Suppressor macrophage treated with lipopolysaccharide for 1 hour (primary cell): ENCODE measurements around the gene TOMM6.
"Not testable (repeated sequence)": the region's sequence is repeated elsewhere in the genome, so short reads cannot be mapped to it uniquely, and the experiment has no call there.

Experiments used
- DNase-seq, 3 donors: peaks; one replicate each; pipeline ENCODE4 v3.0.0-alpha.2; 2020 to 2022

TOMM6 gene

DNA sequence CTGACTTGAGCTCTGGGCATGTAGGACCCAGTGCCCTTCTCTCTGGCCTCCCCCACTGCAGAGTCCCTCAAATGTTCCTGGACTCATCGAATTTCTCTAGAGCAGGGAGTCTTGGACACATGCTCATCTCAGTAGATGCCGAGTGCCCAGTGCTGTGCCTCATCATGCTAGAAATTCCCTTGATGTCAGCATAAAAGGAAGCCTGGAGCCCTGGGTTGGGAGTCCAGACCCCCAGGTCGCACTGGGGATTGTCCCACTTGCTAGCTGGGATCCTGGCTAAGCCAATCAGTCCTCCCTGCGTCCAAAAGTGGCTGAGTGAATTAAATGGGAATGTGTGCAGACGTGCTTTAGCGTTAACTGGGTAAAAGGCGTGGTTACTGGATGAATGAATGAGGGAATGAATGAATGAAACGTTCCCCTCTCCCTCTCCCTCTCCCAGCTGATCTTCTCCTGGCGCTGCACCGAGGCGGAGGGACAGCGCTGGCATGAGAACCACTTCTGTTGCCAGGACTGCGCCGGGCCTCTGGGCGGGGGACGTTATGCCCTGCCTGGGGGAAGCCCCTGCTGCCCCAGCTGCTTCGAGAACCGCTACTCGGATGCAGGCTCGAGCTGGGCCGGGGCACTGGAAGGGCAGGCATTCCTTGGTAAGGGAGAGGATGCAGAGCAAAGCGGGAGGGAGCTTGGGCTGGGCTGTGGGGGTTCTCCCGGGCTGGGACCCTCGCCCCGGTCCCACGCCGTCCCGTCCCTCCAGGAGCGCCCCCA lies 1.6 kb upstream of the TOMM6 start:
- no peak for DNase-seq

DNA sequence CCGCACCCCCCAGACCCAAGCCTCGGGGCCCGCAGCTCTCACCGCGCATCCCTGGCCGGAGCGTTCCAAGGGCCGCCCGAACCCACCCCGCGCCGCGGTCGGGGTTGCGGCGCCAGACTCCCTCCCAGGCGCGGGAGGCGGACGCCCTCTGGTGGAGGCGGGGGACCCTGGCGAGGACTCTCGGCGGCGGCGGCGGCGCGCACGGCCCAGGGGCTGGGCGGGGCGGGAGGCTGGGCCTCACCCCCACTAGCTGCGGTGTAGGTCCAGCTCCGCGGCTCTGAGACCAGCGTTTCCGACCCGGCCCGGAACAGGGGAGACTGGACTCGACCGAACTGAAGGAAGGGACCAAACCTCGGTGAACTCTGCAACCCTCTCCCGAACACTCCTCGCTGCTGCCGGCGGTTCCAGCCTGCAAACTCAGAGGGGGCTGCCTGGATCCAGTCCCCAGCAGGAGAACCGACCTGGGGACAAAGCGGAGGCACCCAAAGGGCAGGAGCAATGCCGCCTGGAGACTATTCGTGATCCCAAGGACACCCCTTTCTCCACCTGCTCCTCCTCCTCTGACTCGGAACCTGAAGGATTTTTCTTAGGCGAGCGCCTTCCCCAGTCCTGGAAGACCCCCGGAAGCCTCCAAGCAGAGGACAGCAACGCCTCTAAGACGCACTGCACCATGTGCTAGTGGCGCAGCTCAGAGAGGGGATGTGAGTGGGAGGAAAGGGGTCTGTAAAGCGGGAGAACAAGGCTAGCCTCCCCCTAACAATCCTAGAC lies 859 bp upstream of the TOMM6 start:
- peak; percentile 85 to 97 (median 93) for DNase-seq

DNA sequence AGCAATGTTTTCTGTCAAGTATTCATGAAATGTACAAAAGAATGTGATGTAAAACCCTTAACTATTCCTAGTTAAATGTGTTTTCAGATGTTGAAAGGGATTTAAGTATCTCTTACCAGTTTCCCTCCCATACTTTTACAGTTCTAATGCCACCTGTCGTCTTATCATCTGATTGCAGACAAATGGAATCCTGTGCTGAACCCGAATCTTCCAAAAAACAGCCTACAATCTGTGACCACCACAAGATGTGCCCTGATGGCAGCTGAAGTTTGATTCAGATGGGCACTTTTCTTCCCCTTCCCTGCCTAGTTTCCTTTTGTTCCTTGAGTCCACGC lies 1.9 kb downstream of the TOMM6 start:
- DNase-seq, result no peak

DNA sequence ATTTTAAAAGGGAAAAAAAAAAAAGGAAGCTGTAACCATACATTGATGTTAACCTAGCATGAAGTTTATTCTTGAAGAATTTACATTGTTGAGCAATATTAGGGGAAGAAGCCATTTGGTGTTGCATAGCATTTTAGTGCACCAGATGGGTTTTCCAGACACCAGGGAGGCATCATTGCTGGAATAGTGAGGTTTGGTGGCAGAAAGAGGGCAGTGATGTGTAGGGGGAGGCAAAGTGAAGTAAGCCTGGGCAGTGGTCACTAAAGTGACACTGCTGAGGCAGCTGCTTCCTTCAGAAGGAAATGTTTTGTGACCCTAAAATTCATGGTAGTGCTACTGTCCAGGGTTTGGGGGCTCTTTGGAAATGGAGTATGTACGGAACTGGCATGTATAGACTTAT lies 2.6 kb downstream of the TOMM6 start:
- peak; percentile 68 to 87 (median 73) for DNase-seq

DNA sequence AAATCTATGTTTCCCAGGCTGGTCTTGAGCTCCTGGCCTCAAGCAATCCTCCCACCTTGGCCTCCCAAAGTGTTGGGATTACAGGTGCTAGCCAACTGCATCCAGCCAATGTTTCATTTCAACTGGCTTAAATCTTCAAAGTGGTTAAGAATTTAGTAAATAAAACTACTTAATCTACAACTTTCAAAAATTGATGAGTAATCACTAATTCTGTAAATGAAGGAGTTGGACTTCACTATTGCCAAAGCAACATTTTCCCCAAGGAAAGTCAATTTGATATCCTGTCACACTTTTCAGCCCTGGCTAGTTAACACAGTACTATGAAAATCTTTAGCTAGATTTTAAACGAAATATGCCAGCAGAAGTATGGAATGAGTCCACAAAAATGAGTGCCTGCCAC lies 3.8 kb downstream of the TOMM6 start:
- DNase-seq, result no peak

DNA sequence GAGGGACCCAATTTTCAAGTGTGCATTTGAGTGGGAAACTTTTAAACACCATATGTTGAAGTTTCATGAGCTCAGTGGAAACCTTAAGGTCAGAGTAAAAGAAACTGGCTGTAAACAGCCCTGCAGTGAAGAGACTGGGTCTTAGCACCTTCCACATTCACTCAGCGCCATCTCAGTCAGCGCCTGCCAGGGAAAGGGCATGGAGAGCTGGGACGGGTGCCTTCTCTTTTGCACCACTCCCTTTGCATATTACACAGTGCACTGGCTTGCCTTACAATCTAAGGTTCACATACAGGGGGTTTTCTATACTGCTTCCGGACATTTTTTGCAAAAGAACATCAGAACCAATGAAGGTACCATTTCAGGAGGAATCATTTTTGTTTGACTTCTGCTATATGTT lies 4.5 kb downstream of the TOMM6 start:
- DNase-seq, result no peak

DNA sequence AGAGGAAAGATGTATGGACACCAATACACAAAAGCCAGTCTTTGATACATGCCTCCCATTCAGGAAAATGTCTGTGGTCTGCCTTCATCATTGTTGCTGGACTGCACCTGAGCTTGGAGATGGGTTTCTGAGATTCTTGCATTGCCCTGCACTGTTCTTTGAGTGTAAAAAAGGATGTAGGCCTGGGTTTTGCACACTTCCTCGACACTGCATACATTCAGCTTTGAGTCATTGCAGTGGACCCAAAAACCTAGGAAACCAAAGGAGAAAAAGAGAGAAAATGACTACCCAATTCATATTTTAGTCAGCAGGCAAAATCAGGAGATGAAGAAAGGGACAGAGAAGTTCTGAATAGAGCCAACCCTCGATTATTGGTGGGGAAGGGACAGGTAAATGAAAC lies 9.0 kb downstream of the TOMM6 start:
- no peak for DNase-seq

DNA sequence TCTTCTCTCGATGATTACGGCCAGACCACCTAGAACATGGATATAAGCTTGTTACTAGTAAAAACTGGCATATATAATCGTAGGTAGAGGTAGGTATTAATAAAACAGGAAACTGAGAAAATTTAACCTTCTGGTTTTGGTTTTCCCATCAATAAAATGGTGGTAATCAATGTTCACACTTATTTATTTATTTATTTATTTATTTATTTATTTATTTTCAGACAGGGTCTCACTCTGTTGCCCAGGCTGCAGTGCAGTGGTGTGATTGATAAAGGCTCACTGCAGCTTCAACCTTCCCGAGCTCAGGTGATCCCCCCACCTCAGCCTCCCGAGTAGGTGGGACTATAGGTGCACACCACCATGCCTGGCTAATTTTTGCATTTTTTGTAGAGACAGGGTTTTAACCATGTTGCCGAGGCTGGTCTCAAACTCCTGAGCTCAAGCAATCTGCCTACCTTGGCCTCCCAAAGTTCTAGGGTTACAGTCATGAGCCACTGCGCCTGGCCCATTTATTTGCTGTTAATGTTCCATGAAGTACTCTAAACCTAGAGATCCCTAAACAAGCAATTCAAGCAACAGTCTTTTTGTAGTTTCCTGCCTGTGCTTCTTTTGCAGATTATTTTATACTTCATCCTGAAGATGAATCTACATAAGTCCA lies 11.5 kb downstream of the TOMM6 start:
- DNase-seq, result no peak

DNA sequence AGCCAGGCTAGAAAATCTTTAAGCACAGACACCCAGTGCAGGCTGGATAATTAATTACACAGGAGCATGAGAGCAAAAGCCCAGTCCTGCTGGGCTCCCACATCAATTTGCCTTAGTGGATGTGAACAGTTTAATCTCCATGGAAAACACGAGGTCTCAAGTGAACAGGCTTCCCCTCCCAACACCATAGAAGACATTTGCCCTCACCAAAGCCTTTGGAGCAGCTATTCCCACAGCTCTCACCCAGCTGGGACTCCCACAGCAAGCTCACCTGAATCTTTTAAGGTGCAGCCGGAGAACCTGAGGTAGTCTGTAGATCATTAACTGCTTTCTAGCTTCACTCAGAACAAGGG lies 12.0 kb downstream of the TOMM6 start:
- DNase-seq, result no peak

DNA sequence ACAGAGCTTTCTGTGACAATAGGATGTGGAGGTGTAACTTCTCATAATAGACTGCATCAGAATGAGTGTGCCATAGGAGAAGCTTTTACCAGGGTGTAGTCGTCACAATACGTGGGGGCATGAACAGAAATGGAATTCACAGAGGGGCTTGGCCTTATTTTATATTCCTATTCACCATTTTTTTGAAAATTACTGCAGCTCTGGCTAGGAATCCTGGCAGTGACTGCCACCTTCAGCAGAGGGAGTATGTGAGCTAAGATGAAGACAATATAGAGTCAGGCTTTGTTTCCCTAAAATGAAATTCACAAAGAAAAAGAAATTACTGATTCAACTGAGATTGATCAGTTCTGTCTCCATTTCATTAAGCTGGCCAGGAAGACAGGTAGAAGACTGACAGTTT lies 13.9 kb downstream of the TOMM6 start:
- DNase-seq, result peak in 2 of 3 donors; percentile 20 to 27

DNA sequence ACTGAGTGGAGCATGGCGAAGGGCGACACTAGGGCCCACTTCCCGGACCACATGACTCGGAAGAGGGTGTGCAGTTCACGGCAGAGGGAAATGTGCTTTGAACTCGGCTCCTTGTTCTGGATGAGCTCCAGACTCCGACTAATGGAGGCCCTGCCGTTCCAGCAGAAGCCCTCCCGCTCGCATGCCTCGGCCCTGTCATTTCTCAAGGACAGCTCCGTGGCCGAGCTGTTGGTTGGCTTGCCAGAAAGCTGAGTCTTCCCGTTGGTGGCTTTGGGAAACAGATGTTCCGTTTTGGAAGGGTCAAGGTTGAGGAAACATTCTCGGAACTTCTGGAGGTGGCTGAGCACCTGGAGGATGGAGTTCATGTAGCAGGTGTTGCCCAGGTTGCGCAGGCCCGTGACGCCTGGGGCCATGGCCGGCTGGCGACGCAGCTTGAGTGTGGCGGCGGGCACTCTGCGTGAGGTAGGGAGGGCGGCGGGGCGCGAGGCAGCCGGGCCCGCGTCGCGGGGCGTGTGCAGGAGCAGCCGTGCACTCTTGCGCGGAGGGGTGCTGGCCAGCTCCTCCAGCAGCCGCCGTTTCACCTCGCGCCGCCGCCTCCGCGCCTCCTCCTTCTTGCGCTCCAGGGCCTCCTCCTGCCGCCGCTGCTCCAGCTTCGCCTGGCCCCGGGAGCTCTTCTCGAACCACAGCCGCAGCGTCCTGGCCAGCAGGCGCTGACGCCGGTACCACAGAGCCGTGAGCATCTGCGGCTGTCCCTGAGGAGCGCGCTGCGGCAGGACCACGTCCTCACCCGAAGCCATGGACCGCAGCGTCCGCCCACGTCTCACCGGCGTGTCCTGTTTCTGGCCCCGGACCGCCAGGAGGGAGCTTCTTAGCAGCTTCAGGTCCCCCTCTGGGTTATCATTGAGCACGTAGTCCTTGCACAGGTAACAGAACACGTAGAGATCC lies 18.6 kb downstream of the TOMM6 start:
- DNase-seq, result no peak

DNA sequence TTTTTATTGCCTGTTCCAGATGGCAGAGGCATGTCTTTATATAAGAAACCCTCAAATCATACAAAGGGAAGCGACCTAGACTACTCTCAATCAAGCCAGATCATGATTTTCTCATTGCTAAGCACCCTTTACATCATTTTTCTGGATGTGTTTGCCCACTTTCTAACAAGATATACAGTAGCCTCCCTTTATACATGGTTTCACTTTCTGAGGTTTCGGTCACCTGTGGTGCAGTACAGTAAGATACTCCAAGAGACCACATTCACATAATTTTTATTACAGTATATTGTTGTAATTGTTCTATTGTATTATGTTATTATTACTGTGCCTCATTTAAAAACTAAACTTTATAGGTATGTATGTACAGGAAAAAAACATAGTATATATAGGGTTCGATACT lies 23.6 kb downstream of the TOMM6 start:
- no peak for DNase-seq

DNA sequence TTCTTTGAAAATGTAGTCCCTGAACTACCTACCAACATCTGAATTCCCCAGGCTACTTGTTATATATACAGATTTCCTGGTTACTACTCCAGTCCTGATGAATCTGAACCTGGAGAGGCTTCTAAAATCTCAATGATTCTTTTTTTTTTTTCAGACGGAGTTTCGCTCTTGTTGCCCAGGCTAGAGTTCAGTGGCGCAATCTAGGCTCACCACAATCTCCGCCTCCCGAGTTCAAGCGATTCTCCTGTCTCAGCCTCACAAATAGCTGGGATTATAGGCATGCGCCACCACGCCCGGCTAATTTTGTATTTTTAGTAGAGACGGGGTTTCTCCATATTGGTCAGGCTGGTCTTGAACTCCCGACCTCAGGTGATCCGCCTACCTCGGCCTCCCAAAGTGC lies 24.5 kb downstream of the TOMM6 start:
- not testable (repeated sequence) for DNase-seq

DNA sequence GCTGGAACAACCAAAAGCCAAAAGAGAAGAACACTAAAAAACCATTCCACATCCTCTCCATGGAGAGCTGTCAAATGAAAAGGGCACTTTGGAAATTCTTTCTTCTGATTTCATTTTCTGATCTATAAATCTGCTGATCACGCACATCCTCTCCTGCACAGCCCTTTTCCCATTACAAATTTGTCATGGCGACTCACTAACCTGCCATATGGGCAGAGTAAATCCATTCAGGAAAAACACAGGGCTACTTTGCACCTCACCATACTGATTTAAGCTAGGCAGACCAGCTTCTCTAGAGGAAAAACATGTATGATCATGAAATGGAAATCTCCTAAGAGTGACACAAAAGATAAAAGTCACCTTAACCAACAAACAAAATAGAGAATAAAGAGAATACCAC lies 26.0 kb downstream of the TOMM6 start:
- DNase-seq, result no peak

DNA sequence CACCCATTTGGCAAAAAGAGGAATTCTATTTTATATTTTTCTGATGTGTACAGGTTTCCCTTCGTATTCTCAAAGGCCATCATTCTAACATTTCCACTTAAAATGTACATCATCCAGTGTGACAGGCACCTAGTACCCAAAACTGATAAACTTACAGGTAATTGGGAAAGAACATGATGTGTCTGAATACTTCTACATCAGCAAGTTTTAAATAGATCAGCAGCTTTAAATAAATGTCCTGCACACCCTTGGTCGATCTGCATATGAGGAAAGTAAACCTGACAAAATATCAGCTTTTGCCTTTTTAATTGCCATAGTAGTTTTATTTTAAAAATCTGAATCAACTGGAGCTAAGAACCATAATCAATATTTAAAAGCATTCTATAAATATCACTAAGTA lies 26.5 kb downstream of the TOMM6 start:
- no peak for DNase-seq

DNA sequence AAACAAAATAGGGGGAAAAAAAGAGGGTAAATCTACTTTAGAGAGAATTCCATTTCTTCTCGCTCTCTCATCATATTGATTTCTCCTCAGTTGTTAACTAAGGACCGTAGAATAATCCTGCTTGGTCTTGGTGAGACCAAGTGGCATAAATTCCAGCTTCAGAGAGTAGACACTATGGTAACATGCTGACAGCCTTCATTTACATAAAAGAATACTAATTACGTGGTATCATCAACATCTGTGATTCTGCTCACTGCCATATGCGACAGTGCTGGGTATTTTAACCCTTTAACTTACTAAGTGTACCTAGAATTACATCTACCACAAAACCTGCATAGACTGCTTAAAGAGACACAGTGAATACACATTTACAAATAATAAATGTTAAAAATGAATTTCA lies 27.1 kb downstream of the TOMM6 start:
- DNase-seq, result no peak

DNA sequence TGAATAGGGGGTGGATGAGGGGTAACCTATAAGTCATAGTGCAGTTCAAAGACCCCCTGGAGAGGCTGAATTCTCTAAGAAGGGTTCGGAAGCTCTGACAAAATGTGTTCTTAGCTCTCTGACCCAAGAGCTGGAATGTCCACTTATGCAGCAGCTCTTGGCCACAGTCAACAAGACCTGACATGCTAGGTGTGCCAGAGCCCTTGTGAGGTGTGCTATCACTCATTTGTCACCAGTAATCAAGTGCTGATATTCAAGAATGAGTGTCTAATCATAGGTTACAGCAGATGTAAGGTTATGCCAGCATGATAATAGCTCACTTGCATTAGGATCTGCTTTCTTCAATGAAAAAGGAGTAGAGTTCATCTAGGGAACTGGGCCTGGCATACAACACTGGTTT lies 28.1 kb downstream of the TOMM6 start:
- DNase-seq, result no peak

DNA sequence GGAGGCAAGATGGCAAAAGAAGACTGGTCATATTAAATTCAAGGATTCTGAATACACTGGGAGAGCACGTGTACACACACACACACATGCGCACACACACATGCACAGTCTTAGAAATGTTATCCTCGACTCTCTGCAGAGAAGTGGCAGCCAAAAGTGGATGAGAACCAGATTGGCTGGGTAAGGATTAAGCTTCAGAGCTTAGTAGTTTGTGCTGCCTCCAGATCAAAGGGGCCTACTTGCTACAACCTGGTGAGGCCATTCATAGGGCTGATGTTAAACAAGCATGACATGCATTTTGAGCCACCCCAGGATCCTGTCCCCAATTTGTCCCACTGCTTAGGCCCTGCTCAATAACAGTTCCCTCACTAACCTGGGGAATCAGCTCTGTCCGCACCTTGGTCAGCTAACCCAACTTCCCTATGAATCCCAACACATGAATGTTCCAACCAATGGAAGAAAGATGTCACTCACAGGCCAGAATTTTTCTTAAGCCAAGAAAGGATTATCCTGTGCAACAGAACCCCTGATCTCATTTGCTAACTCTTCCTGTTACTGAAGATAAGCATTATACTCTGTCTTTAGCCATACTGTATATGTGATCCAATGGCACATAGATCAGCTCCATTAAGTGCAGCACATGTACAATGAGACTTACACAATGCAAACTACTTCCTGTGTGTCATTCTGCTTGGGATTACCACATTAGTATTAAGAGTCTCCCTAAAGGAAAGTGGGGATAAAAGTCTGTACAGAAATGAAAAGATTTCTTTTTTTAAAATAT lies 31.0 kb downstream of the TOMM6 start:
- DNase-seq, result peak; percentile 26 to 57 (median 52)

DNA sequence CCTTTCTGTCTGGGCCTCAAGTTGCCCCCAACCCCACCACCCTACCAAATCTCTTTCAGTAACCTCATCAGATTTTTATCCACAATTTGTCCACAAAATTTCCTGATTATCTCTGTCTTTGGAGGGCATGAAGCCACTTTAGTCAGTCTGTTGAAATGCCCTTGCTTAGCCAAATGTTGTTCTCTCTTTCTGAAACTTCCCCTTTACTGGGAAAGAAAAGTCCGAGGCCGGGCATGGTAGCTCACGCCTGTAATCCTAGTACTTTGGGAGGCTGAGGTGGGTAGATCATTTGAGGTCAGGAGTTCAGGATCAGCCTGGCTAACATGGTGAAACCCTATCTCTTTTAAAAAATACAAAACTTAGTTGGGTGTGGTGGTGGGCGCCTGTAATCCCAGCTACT lies 33.8 kb downstream of the TOMM6 start:
- peak; percentile 58 to 60 (median 58) for DNase-seq

DNA sequence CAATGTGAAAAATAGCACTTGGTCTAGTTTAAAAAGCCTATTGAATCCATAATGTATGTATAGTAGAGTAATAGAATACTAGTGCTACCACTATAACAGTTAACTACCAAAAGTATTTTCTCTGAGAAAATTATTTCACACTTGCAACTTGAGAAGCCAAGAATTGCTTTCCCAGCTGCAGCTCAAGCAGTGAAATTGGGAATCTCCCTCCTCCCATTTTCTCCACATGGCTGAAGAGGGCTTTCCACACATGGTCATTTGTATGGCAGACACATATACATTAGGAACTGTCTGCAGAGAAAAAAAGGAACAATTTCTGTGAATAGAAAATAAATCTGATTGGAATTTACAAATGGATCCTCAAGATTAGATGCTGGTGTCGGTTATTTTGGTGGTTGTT lies 34.5 kb downstream of the TOMM6 start:
- DNase-seq, result no peak

DNA sequence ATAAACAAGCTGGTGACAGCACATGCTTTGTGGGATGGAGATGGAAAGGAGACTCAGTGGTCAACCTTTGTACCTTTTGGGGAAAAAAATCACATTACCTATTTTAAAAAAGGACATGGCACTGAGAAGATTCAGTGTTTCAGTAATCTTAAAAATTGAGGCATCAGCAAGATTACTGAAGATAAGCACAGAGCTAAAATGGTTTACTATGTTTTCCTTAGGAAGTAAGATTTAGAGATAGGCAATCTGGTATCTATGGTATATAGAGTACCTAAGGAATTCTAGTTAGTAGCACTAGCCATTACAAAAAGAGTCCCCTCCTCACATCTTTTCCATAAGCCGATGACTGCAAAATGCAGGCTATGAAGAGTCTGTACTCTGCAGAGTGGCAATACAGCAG lies 35.7 kb downstream of the TOMM6 start:
- no peak for DNase-seq
